ENCODE results near the gene NOLC1. TPM values are rescaled to one million over a fixed set of nuclear protein-coding genes. Genes with fewer than 3 reads are reported as not detected.
A peak's percentile ranks its signal among the peaks of the same experiment; 100 is the strongest.

NOLC1 gene
- polyA plus RNA-seq, 3 donors, result 10.0 to 32.1 (median 19.3) TPM

DNA sequence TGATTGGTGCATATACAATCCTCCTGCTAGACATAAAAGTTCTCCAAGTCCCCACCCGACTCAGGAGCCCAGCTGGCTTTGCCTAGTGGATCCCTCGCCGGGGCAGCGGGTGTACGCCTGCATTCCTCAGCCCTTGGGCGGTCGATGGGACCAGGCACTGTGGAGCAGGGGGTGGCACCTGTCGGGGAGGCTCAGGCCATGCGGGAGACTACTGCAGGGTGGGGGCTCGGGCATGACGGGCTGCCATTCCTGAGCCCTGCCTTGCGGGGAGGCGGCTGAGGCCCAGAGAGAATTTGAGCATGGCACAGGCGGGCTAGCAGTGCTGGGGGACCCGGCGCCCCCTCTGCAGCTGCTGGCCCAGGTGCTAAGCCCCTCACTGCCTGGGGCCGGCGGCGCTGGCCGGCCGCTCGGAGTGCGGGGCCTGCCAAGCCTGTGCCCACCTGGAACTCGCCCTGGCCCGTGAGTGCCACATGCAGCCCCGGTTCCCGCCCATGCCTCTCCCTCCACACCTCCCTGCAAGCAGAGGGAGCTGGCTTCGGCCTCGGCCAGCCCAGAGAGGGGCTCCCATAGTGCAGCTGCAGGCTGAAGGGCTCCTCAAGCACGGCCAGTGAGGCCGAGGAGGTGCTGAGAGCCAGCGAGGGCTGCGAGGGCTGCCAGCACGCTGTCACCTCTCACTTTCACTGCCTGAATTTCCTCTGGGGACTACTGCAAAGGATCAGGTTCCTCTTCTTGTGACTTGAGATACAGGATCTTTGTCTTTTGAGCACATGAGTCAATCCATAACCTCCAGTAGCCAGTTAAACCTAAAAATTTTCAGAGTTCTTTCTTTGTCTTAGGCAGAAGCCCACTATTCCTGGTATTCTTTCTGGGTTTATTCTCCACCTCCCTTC lies 48.8 kb downstream of the NOLC1 start:
- 86% methylated on average over 34 of the region's 34 CpGs for WGBS (ENCODE audit: insufficient coverage)
- intact Hi-C loops (cut with micrococcal nuclease), result no loop called here
- peaks cover 13% of the 10 kb centered on the region for H3K4me1 Mint-ChIP-seq
- Histone ChIP-seq H3K4me1 (ENCODE audit: control insufficient read depth in 1 of 2, insufficient read depth in 2 of 2, low read length in 2 of 2) (no peaks in the 10 kb centered on the region), H3K4me3 (replicated peaks in 1 of 3; ENCODE audit: low read depth in 2 of 3, low read length in 3 of 3) (no peak overlapping the region), H3K4me2 (replicated peaks; ENCODE audit: extremely low read depth, low read length, poor library complexity, severe bottlenecking) (no peak overlapping the region), H2AFZ (ENCODE audit: insufficient read depth, low read depth, low read length, poor library complexity, severe bottlenecking) (no peak overlapping the region), H4K20me1 (ENCODE audit: insufficient read depth, low read length) (no peaks in the 10 kb centered on the region), H3K27ac (ENCODE audit: low read depth in 1 of 2, low read length in 2 of 2) (no peak overlapping the region), H3K36me3 (replicated peaks in 1 of 2; ENCODE audit: control insufficient read depth in 1 of 2, insufficient read depth in 2 of 2, low read length in 2 of 2) (no peaks in the 10 kb centered on the region), H3K9me3 (replicated peaks in 1 of 2; ENCODE audit: control insufficient read depth in 1 of 2, insufficient read depth in 1 of 2, low read length in 2 of 2) (peaks cover 0 to 7% of the 10 kb centered on the region in 2 donors), H3K27me3 (ENCODE audit: control insufficient read depth in 2 of 2, insufficient read depth in 2 of 2, low read length in 2 of 2) (no peaks in the 10 kb centered on the region), H3K9ac (ENCODE audit: insufficient read depth, low read length, poor library complexity, severe bottlenecking) (no peak overlapping the region), H3K79me2 (ENCODE audit: insufficient read depth, low read length) (no peaks in the 10 kb centered on the region)
- H3K9me3 Mint-ChIP-seq, result peaks cover 0 to 13% (median 6%) of the 10 kb centered on the region in 7 donors
- DNase-seq, result peak in 1 of 3 donors; percentile 23
- H3K27ac Mint-ChIP-seq, result no peak overlapping the region
- no peaks in the 10 kb centered on the region for H3K36me3 Mint-ChIP-seq
- no peak for TF ChIP-seq CTCF (IDR thresholded peaks at IDR 0.05)
- peaks cover 2 to 5% (median 2%) of the 10 kb centered on the region in 3 donors for H3K27me3 Mint-ChIP-seq (ENCODE audit: low read depth in 3 of 3)
- H3K4me3 Mint-ChIP-seq, result no peak overlapping the region

DNA sequence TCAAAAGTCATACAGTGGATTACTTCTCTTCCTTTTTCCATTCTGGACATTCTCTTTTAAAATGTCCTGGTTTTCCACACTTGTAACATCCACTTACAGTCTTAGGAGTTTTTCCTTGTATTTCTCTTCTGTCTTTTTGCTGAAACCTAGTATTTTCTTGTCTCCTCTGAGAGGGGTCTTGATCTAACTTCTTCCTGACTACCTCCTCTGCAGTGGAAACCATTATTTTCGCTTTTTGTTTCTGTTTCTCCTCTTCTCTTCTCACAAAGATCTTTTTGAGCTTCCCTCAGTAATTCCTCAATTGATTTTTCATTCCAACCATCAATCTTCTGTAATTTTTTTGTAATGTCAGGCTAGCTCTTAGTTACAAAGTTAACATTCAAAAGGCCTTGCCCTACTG lies 50.2 kb downstream of the NOLC1 start:
- peak overlapping the region in 1 of 2 donors; percentile 37 for H3K4me3 Mint-ChIP-seq
- H4K20me1 ChIP-seq (ENCODE audit: insufficient read depth, low read length), result no peaks in the 10 kb centered on the region
- no peak for TF ChIP-seq CTCF (IDR thresholded peaks at IDR 0.05)
- peaks cover 0 to 13% (median 6%) of the 10 kb centered on the region in 7 donors for H3K9me3 Mint-ChIP-seq
- DNase-seq, result no peak
- peak overlapping the region in 1 of 7 donors; percentile 26 for H3K27ac Mint-ChIP-seq
- intact Hi-C loops (cut with micrococcal nuclease), result no loop called here
- no peaks in the 10 kb centered on the region for H3K27me3 ChIP-seq (ENCODE audit: control insufficient read depth in 2 of 2, insufficient read depth in 2 of 2, low read length in 2 of 2)
- no peak overlapping the region for H3K27ac ChIP-seq (ENCODE audit: low read depth in 1 of 2, low read length in 2 of 2)
- H3K4me2 ChIP-seq (replicated peaks; ENCODE audit: extremely low read depth, low read length, poor library complexity, severe bottlenecking), result no peak overlapping the region
- peaks cover 0 to 3% (median under 1%) of the 10 kb centered on the region in 3 donors for H3K27me3 Mint-ChIP-seq (ENCODE audit: low read depth in 3 of 3)
- H3K36me3 ChIP-seq (replicated peaks in 1 of 2; ENCODE audit: control insufficient read depth in 1 of 2, insufficient read depth in 2 of 2, low read length in 2 of 2), result no peaks in the 10 kb centered on the region
- peaks cover 13% of the 10 kb centered on the region for H3K4me1 Mint-ChIP-seq
- peaks cover 0 to 7% of the 10 kb centered on the region in 2 donors for H3K9me3 ChIP-seq (replicated peaks in 1 of 2; ENCODE audit: control insufficient read depth in 1 of 2, insufficient read depth in 1 of 2, low read length in 2 of 2)
- H3K36me3 Mint-ChIP-seq, result no peaks in the 10 kb centered on the region
- no peaks in the 10 kb centered on the region for H3K4me1 ChIP-seq (ENCODE audit: control insufficient read depth in 1 of 2, insufficient read depth in 2 of 2, low read length in 2 of 2)
- peak overlapping the region; percentile 7 for H2AFZ ChIP-seq (ENCODE audit: insufficient read depth, low read depth, low read length, poor library complexity, severe bottlenecking)
- WGBS (ENCODE audit: insufficient coverage), result no CpG with 5 or more reads among the region's 1 CpG
- no peaks in the 10 kb centered on the region for H3K79me2 ChIP-seq (ENCODE audit: insufficient read depth, low read length)
- no peak overlapping the region for H3K4me3 ChIP-seq (replicated peaks in 1 of 3; ENCODE audit: low read depth in 2 of 3, low read length in 3 of 3)
- H3K9ac ChIP-seq (ENCODE audit: insufficient read depth, low read length, poor library complexity, severe bottlenecking), result no peak overlapping the region

Measured in CD14-positive monocyte (primary cell).